Lower lobe of right lung (tissue), 2 donors: Measurements from ENCODE around the gene PEF1. TPM values are rescaled to one million over a fixed set of nuclear protein-coding genes. Genes with fewer than 3 reads are reported as not detected.

Experiments
- ATAC-seq, 2 donors: fragments of 200-7000 bp; cut with Tn5 transposase; one replicate each; pipeline ENCODE4 v1.9.1; 2020 to 2022; ENCODE audit warnings: mild to moderate bottlenecking in 2 of 2, moderate library complexity in 2 of 2
- DNase-seq: peaks from one replicate; pipeline ENCODE4 v3.0.0-alpha.2; 2020
- H3K27ac ChIP-seq: fragments of 200-600 bp; one replicate; pipeline ENCODE4 v1.8.0; 2022
- H3K27me3 ChIP-seq: fragments of 200-600 bp; one replicate; pipeline ENCODE4 v1.8.0; 2022; ENCODE audit warnings: low read depth
- H3K36me3 ChIP-seq: fragments of 200-600 bp; one replicate; pipeline ENCODE4 v1.8.0; 2022; ENCODE audit warnings: mild to moderate bottlenecking
- H3K4me1 ChIP-seq: fragments of 200-600 bp; one replicate; pipeline ENCODE4 v1.8.0; 2022
- H3K4me3 ChIP-seq: fragments of 200-600 bp; one replicate; pipeline ENCODE4 v1.8.0; 2022; ENCODE audit warnings: mild to moderate bottlenecking
- H3K9me3 ChIP-seq: fragments of 200-600 bp; one replicate; pipeline ENCODE4 v1.8.0; 2022
- intact Hi-C: fragments of 100-400 bp; cut with DNase I; formaldehyde crosslinking; loops from one replicate; pipeline ENCODE4 v1.11.0; 2022
- total RNA-seq: library from RNA; stranded (reverse); fragmentation: NEBNext Ultra II Directional; extraction: Animal tissue kit (Norgen Biotek cat#: 25700); gene quantifications from one replicate; pipeline ENCODE4 v1.2.1, GENCODE V29; 2021
- TF ChIP-seq, protein P1 (sequence below): fragments of 200-600 bp; IDR thresholded peaks from one replicate; pipeline ENCODE4 v1.8.0; 2022; ENCODE audit warnings: antibody characterized with exemption, mild to moderate bottlenecking
- donor health status: DM: no; HTN: yes; CAD: no; lungs with severe emphysema.

PEF1 gene
- total RNA-seq, 1 donor from 2014 or later = 61.6 TPM

DNA sequence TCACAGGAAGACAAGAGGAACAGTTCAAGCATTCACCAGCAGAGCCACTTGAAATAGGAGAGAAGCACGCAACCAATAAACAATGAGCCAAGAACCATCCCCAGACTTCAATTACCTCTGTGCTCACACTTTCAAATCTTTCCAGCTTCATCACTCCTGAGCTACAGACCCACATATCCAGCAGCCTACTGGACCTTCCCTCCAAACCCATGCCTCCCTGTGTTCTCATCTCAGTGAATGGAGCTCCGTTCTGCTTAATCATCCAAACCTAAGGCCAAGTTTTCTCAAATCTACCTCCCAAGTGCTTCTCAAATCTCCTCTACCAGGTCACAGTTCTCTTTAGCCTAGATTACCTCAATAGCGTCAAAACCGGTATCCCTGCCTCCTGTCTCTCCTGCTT, 3.7 kb downstream of the PEF1 start:
- ATAC-seq (no peak), DNase-seq (no peak)
- H3K4me3 ChIP-seq = no peak overlapping the region
- H3K4me1 ChIP-seq = peaks cover 79% of the 10 kb centered on the region
- no peaks in the 10 kb centered on the region for H3K9me3 ChIP-seq
- intact Hi-C loops = no loop called here
- H3K36me3 ChIP-seq = no peaks in the 10 kb centered on the region
- TF ChIP-seq, protein P1, sequence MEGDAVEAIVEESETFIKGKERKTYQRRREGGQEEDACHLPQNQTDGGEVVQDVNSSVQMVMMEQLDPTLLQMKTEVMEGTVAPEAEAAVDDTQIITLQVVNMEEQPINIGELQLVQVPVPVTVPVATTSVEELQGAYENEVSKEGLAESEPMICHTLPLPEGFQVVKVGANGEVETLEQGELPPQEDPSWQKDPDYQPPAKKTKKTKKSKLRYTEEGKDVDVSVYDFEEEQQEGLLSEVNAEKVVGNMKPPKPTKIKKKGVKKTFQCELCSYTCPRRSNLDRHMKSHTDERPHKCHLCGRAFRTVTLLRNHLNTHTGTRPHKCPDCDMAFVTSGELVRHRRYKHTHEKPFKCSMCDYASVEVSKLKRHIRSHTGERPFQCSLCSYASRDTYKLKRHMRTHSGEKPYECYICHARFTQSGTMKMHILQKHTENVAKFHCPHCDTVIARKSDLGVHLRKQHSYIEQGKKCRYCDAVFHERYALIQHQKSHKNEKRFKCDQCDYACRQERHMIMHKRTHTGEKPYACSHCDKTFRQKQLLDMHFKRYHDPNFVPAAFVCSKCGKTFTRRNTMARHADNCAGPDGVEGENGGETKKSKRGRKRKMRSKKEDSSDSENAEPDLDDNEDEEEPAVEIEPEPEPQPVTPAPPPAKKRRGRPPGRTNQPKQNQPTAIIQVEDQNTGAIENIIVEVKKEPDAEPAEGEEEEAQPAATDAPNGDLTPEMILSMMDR = no peak
- peak overlapping the region; percentile 51 for H3K27ac ChIP-seq
- H3K27me3 ChIP-seq = no peaks in the 10 kb centered on the region

GRCh38 chr1:31640179-31640578, 4.5 kb downstream of the PEF1 start:
- ATAC-seq = no peak
- no peaks in the 10 kb centered on the region for H3K9me3 ChIP-seq
- H3K27ac ChIP-seq = no peak overlapping the region
- intact Hi-C loops = no loop called here
- H3K27me3 ChIP-seq = no peaks in the 10 kb centered on the region
- no peak overlapping the region for H3K4me3 ChIP-seq
- no peak for DNase-seq
- H3K36me3 ChIP-seq = peaks cover 1% of the 10 kb centered on the region
- TF ChIP-seq, protein P1 = no peak
- H3K4me1 ChIP-seq = peaks cover 74% of the 10 kb centered on the region

- H3K36me3 ChIP-seq = peaks cover 8% of the 10 kb centered on the region
- H3K27me3 ChIP-seq = no peaks in the 10 kb centered on the region
- ATAC-seq (no peak), DNase-seq (no peak)
- no peak overlapping the region for H3K4me3 ChIP-seq
- H3K4me1 ChIP-seq = peaks cover 74% of the 10 kb centered on the region
- H3K9me3 ChIP-seq = no peaks in the 10 kb centered on the region
- TF ChIP-seq, protein P1 = no peak
- H3K27ac ChIP-seq = no peak overlapping the region
- intact Hi-C loops = no loop called here
Measured at GRCh38 chr1:31639543-31639942, 5.1 kb downstream of the PEF1 start.

DNA sequence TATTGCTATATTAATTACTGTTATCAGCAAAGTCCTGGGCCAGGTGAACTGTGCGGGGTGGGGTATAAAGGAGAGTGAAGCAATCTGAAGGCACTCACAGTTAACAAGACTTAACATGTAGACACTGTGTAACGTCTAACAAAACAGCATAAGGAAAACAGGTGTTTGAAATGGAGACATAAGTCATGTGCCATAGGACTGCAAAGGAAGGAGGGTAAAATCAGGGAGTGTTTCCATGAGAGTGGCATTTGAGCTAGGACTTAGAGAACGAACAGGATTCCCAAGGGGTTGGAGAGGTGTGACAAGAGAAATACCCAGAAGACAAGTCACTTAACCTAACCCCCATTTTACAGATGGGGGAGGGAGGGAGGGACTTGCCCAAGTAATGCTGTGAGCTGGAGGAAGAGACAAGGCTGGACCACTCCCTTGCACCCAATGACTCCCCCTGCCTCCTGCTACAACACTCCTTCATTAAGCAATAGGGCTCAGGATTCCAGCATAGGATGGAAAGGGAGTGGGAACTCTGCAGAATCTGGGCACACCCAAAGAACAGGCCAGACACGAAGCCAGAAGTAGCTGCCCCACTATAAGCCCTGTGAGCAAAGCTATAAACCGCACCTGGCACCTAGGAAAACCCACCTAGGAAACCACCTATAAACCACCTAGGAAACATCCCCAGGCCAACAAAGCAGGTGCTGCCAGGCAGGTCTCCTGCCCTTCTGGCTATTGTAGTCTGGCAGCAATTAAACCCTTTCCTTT, 6.6 kb downstream of the PEF1 start:
- H3K27ac ChIP-seq = no peak overlapping the region
- H3K4me1 ChIP-seq = peaks cover 64% of the 10 kb centered on the region
- no peaks in the 10 kb centered on the region for H3K27me3 ChIP-seq
- TF ChIP-seq, protein P1 = no peak
- intact Hi-C loops = no loop called here
- H3K36me3 ChIP-seq = peaks cover 22% of the 10 kb centered on the region
- DNase-seq (no peak), ATAC-seq (peak in 1 of 2 donors; percentile 2)
- H3K9me3 ChIP-seq = no peaks in the 10 kb centered on the region
- H3K4me3 ChIP-seq = no peak overlapping the region

DNA sequence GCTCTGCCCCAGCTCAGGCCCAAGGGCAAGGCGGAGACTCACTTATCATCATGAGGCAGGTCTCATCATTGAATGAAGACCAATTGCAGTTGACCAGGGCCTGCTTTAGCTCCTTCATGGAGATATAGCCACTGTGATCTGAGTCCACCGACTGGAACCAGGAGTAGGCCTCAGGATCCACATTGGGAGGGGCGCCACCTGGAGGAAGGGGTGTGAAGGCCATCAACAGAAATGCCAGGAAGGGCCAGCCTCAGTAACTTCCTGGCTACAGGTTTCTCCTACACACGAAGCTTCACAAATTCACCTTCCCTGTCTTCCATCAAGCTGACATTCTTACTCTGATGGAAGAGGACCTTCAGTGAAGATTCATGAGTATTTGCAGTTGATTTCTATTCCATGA, 11.6 kb downstream of the PEF1 start:
- Histone ChIP-seq H3K36me3 (peaks cover 72% of the 10 kb centered on the region), H3K27ac (no peak overlapping the region), H3K4me1 (peaks cover 39% of the 10 kb centered on the region), H3K27me3 (no peaks in the 10 kb centered on the region), H3K9me3 (no peaks in the 10 kb centered on the region), H3K4me3 (no peak overlapping the region)
- intact Hi-C loops = no loop called here
- TF ChIP-seq, protein P1 = peak; percentile 45
- DNase-seq (no peak), ATAC-seq (no peak)
